HG03378 (cell line): ENCODE results near the gene ASTN1.

Experiments
- ATAC-seq: cut with Tn5 transposase; IDR thresholded peaks from one replicate; pipeline ENCODE4 v1.9.1; 2021; ENCODE audit warnings: mild to moderate bottlenecking, moderate library complexity; ENCODE audit not compliant: unreplicated experiment

ASTN1 gene

GRCh38 chr1:177164380-177165068 is at the start of gene ASTN1:
ASTN1 (minus strand) TSS chr1:177164712; CDS start chr1:177164676, 36 bp downstream.
- ATAC-seq = no peak

DNA sequence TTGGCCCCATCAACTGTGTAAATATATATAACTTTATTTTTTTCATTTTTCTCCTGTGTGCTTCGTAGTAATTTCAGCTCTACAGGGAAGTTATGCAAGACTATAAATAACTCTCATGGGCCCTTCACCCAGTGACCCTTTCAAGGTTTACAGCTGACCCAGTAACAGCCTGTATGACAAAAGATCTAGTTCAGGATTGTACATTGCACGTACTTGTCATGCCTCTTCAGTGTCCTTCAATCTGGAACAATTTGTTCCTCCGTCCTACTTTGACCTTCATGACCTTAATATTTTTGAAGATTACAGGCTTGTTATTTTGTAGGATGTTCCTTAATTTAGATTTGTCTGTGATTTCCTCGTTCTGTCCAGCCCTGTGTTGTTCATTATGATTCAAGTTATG is 46.7 kb upstream of the ASTN1 start:
- ATAC-seq = no peak

- ATAC-seq = no peak
These were observed 45.6 kb upstream of the ASTN1 start for GRCh38 chr1:177210071-177210470.

- no peak for ATAC-seq
These were observed 44.8 kb upstream of the ASTN1 start for GRCh38 chr1:177209357-177209756.

DNA sequence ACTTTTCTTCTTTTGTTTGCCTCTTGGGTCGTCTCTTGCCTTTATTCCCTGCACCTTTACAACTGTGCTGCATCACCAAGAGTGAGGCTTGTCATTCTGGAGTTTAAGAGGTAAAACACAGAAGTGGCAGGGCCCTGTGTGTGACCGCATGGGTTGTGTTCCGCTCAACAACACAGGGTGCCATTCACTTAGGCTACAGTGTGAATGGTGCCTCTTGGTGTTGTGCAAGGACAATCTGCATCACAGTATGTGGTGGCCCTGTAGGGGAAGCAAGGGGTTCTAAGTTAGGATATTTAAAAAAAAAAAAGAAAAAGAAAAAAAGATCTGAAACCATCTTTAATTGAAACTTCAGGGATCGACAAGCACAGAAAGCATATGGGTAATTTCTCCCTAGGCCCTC is 44.4 kb upstream of the ASTN1 start:
- ATAC-seq = no peak

DNA sequence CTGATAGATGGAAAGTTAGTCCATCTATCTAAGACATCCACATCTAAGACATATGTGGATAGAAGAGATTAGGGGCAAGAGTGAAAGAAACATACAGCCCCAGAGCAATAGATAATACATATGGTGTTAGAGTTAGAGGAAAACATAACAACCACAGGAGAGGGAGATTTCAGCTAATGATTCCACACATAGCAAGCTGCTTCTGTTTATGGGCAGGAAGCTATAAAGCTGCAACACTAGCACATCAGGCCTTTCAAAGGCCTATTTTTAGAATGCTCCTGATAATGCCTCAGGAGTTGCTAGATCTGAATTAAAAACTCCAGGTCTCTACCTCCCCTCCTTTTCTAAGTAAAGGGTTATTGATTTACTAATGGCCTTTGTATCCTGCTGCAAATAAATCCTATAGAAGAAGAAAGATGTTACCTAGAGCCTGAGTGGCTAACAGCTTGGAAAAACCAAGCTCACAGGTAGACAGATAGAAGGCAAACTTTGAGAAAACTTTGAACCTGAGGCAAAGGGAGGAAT is 42.4 kb upstream of the ASTN1 start:
- ATAC-seq = no peak

GRCh38 chr1:177200290-177200689 is 35.8 kb upstream of the ASTN1 start:
- ATAC-seq = no peak

- ATAC-seq = no peak
These were observed 33.7 kb upstream of the ASTN1 start for GRCh38 chr1:177198243-177198642.

DNA sequence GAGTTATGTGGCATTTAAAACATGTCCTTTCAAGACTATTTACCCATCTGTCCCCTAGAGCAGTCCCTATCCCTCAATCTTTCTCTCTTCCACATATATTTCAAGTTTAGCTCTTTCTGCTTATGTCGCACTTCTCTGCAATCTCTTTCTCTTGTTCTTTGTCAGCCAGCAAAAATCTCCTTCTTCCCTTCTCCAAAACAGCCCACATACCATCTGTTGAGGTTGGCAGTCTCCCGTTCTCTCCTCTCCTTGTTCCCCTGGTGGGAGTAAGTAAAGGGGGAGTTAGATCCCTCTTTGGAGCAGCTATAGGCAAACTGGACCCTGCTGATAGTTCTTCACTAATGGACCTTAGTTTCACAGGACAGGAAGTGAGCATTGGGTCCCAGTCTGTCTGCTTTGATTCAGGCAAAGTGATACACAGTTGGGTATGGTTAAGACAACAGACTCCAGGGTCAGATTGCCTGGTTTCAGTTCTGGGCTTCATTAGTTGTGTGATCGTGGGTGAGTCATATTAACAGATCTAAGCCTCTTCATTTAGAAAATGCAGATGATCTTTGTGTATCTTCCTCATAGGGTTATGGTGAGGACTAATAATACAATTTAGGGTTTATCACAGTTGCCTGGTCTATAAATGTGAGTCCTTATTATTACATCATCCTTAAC is 25.9 kb upstream of the ASTN1 start:
- no peak for ATAC-seq

DNA sequence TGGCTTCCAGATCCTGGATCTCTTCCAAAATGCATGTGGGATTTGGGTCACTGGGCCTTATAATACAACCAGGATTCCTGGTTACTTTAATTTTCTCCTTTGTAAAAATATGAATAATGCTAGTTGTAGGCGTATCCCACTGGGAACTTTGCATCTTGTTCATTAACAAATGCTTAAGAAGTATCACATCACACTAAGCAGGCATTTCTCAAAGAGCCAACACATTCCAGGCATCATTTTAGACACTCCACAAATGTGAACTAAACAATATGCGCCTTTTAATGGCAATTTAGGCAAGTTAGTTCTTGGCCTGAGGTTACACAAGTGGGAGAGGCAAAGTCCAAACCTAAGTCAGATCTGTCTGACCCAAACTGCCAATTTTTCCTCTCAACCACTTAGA is 22.1 kb upstream of the ASTN1 start:
- ATAC-seq = no peak

- no peak for ATAC-seq
These were observed 20.7 kb upstream of the ASTN1 start for GRCh38 chr1:177185209-177185608.

GRCh38 chr1:177183836-177184235 is 19.3 kb upstream of the ASTN1 start:
- ATAC-seq = no peak

DNA sequence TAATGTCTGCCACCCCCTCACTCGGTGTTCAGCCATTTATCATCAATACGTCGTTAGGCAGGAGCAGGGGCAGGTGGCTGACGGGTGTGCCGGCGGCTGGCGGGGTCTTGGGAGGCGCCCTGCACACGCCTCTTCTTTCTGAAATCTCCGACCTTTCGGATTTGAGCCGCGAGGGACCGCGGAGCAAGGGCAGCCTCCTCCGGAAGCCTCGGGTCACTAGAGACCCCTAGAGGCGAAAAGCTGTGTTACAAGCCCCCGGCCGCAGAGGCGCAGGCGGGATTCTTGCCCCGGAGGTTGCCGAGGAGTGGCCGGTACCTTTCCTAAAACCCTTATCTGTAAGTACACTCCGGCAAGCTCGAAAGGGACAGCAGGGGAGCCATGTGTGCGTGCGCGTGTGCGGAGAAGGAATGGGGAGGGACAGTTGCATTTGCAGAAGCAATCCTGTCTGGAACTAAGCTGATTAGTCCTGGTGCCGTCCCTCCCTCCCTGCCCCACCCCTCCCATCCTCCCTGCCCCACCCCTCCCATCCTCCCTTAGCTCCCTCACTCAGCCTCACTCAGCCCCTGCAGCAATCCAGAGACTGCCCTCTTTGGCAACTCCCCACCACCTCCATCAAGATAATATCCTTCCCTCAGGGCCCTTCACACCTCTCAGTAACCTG is 17.2 kb upstream of the ASTN1 start:
- peak; percentile 85 for ATAC-seq

DNA sequence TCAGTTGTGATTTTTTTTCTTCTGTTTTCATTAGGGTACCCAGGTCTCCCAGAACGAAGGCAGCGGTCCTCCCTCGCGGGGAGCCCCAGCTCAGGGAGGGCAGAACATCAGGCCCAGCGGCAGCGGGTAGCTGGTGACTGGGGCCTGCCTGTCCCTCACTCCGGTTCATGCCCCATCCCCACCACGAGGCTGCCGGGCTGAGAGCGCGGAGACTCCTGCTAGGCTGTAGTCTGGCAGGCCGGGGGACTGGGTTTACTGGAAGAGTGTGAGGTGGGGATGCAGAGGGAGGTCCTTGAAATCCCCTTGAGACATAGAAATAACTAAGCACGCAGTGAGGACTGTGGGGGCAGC is 16.7 kb upstream of the ASTN1 start:
- ATAC-seq = no peak

DNA sequence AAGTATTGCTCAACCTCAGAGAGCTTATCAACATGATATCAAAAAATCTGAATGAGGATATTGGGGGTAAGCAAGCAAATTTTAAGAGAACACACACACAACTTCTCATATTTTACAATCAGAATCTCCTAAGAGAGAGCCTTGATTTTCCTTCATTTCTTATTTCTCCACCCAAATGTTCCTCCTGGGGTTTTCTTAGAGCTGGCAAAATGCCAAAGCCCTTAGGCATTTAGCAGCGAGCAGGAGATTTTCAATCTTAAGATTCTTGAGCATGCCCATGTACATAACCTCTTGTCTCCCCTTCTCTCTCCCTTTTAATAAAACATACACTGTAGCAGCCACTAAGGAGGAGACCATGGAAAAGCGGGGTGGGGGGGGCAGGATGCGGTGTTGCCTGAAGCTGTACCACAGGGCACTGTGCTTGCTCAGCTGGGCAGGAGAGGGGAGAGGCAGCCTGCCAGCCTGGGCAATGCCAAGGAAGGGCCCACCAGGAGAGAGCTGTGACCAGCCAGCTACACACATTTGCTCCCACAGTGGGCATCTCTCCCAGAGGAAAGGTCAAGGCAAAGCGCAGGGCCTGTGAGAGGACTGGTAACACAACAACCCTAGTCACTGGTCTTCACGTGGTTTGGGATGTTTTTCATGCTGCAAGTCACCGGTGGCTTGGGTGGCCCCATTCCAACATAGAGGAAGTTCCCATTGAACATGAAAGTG is 10.6 kb upstream of the ASTN1 start:
- ATAC-seq = no peak

DNA sequence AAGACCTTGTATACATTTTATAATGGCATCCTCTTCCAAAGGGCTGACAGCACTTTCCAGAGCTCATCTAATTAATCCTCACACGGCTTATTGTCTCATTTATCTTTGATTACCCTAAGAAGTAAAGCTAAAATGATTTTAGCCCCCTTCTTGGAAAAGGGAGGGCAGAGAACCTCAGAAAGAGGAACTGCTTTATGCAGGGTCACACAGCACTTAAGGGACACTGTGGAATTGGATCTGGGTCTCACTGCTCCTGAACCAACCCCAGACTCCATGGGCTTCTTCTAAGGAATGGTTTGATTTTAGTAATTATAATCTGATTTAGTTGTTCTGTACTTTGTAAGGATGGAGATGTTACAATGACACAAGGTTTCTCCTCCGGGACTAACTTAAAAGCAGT is 9.5 kb upstream of the ASTN1 start:
- no peak for ATAC-seq

- ATAC-seq = no peak
These were observed 8.4 kb upstream of the ASTN1 start for GRCh38 chr1:177172866-177173265.

- ATAC-seq = no peak
These were observed 7.8 kb upstream of the ASTN1 start for GRCh38 chr1:177172272-177172671.

GRCh38 chr1:177171536-177172123 is 7.1 kb upstream of the ASTN1 start:
- no peak for ATAC-seq

DNA sequence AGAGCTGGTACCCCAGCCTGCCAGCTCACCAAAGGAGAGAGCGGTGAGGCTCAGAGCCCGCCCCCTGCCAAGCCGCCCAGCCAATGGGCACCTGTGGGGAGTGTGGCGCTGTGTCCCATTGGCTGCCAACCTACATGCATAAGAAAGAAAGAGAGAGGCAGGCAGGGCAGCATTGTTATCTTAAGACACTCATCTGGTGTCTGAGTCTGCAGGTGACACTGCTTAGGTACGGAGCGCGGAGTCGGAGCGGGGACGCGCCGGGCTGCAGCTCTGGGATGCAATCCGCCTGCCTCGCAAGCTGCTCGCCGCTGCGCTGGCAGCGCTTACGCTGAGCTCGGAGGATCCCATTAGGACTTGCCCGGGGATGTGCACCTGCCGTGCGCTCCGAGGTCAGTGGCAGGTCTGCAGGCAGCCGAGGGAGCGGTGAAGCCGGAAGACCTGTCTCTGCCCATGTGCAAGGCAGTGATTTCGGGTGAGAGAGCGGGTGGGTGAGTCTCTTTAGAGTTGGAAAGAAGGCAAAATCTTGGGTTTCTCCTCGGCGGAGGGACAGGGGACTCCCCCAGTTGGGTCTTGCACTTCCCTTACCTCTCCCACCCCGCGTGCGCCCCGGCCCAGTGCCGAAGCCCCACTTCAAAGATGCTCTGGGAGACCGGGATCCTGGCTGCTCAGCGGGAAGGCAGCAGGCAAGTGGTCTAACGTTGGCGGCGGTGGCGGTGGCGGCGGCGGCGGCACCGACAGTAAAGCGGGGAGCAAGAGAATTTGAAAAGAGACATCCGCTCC is 6.4 kb upstream of the ASTN1 start, which contains the start of gene BRINP2:
TSS of gene BRINP2 (plus strand) at position 203 of the 780 bp plus-strand sequence. CDS start 58,919 bp downstream, outside the sequence.
- peak; percentile 81 for ATAC-seq
